ENCODE results near the gene NABP2. TPM values are rescaled to one million over a fixed set of nuclear protein-coding genes. Genes with fewer than 3 reads are reported as not detected.

Gene NABP2
- total and polyA plus RNA-seq, 7 donors = 27.1 to 65.7 (median 31.0) TPM

DNA sequence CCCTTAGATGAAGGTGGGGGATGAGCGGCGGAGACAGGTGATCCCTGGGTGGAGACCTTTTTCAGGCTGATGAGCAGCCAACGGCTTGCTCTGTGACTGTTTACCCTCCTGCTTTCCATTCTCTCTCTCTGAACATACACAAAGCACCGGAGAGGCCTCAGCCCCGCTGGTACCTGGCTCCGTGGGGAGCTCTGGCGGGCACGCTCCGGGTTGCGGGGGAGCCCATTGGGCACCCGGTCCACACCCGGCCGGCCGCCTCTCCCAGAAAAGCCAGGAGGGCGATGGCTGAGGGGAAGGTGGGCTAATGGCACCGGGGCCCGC, 35.4 kb upstream of the NABP2 start:
- intact Hi-C loops (cut with DNase I) = loop anchor here (1.0 to 5.0 kb wide), 5 partner anchors 28 to 68 kb away; partner anchors contain the start of genes MYL6B (in 1 of the 2), NABP2 (in 1 of the 2) and RNF41 (in 1 of the 2)
- DNase-seq = no peak
- Histone ChIP-seq H3K4me3 (peak overlapping the region; percentile 83), H3K27me3 (ENCODE audit: insufficient read depth in 3 of 3, low read length in 2 of 3) (no peaks in the 10 kb centered on the region), H3K9me3 (no peaks in the 10 kb centered on the region), H3K4me1 (peaks cover 18% of the 10 kb centered on the region), H3K27ac (peak overlapping the region; percentile 80), H3K36me3 (ENCODE audit: insufficient read depth in 1 of 2, low read depth in 1 of 2) (peaks cover 15 to 44% of the 10 kb centered on the region in 2 donors)
- TF ChIP-seq CTCF (IDR thresholded peaks at IDR 0.05) = no peak
- 0 to 2% (median 1%) methylated on average over 8 to 17 of the region's 17 CpGs for WGBS, 3 donors
- peak in 2 of 4 donors; percentile 1 to 3 for ATAC-seq

DNA sequence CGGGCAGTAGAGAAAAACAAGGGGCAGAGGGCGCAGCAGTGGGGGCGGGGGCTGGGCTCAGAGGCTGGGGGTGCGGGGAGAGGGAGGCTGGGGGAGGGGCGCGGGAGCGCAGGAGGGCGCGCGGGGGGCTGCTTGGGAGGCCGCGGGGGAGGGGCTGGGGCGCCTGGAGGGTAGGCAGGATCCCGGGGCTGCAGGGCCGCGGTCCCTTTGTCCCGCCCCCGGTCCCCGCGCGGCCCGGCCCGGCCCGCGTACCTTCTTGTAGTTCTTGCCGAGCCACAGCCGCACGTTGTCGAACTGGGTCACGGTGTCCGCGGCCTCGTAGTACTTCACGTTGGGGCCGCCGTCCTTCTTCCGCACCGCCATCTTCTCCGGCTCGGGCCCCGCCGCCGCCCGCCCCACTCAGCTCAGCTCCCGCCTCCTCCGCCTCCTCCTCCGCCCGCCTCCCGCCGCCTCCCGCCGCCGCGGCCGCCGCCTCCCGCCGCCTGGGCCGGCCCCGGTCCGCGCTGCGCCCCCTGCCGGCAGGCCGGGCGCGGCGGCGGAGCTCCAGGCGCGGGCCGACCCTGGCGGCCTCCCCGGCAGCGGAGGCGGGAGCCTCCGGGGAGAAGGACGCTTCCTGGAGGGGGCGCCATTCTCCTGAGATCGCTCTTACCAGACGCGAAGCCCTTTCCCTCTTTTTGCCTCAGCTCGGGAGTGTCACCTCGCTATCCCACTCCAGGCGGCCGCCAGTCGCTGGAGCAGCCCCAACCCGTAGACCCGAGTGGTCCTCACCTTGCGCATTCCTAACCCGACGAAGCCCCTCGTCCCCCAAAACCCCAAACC, 34.8 kb upstream of the NABP2 start, which contains the start of gene SMARCC2:
Gene SMARCC2 (minus strand): TSS at position 385 of the 819 bp plus-strand sequence. CDS start 22 bp downstream, at position 363.
- intact Hi-C loops (cut with DNase I) = loop anchor here (2.0 to 5.0 kb wide), 4 partner anchors 29 to 69 kb away; partner anchors contain the start of genes MYL6B (in 1 of the 2), NABP2 (in 1 of the 2) and RNF41 (in 1 of the 2)
- Histone ChIP-seq H3K36me3 (ENCODE audit: insufficient read depth in 1 of 2, low read depth in 1 of 2) (peaks cover 11 to 39% of the 10 kb centered on the region in 2 donors), H3K9me3 (no peaks in the 10 kb centered on the region), H3K4me1 (peaks cover 18% of the 10 kb centered on the region), H3K27ac (peak within 1 kb of the TSS; percentile 91), H3K4me3 (peak within 1 kb of the TSS; percentile 83), H3K27me3 (ENCODE audit: insufficient read depth in 3 of 3, low read length in 2 of 3) (no peaks in the 10 kb centered on the region)
- ATAC-seq (peak; percentile 87 to 91 (median 90)), DNase-seq (peak; percentile 88 to 95)
- peak; percentile 83 for TF ChIP-seq CTCF (IDR thresholded peaks at IDR 0.05)
- 0 to 1% (median 1%) methylated on average over 51 to 91 of the region's 93 CpGs for WGBS, 3 donors

DNA sequence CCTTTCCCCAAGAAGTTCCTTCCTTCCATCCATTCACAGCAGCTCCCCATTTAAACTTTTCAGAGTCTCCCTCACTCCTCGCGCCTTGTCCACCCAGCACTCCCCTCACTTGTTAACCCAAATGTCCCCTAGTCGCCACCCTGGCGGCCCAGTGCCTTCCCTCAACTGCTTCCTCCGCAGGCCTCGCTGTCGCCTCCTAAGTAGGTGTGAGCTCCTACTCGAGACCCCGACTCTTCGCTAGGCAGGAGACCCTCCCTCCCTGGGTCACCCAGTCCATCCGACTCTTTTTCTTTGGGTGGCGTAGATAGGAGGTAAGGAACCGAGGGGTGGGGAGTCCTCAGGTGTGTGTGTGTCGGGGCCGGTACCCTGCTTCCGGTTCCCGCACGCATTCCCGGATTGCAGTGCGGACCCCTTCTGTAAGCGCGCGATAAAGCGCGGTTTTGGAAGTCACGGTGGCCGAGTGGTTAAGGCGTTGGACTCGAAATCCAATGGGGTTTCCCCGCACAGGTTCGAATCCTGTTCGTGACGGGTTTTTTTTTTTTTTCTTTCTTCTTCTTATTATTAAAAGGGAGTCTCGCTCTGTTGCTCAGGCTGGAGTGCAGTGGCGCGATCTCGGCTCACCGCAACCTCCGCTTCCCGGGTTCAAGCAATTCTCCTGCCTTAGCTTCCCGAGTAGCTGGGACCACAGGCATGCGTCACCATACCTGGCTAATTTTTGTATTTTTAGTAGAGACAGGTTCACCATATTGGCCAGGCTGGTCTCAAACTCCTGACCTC, 34.0 kb upstream of the NABP2 start:
- intact Hi-C loops (cut with DNase I) = loop anchor here (2.0 to 5.0 kb wide), 6 partner anchors 29 to 277 kb away; partner anchors contain the start of genes ANKRD52 (in 1 of the 2), MYL6B (in 1 of the 2), NABP2 (in 1 of the 2) and RNF41 (in 1 of the 2)
- no peaks in the 10 kb centered on the region for H3K9me3 ChIP-seq
- 4 to 6% (median 5%) methylated on average over 42 of the region's 42 CpGs for WGBS, 3 donors
- TF ChIP-seq CTCF (IDR thresholded peaks at IDR 0.05) = no peak
- no peaks in the 10 kb centered on the region for H3K27me3 ChIP-seq (ENCODE audit: insufficient read depth in 3 of 3, low read length in 2 of 3)
- H3K4me1 ChIP-seq = peaks cover 18% of the 10 kb centered on the region
- ATAC-seq = peak; percentile 58 to 74 (median 68)
- peak overlapping the region; percentile 91 for H3K27ac ChIP-seq
- H3K36me3 ChIP-seq (ENCODE audit: insufficient read depth in 1 of 2, low read depth in 1 of 2) = peaks cover 5 to 31% of the 10 kb centered on the region in 2 donors
- DNase-seq = peak; percentile 78 to 88
- peak overlapping the region; percentile 83 for H3K4me3 ChIP-seq

DNA sequence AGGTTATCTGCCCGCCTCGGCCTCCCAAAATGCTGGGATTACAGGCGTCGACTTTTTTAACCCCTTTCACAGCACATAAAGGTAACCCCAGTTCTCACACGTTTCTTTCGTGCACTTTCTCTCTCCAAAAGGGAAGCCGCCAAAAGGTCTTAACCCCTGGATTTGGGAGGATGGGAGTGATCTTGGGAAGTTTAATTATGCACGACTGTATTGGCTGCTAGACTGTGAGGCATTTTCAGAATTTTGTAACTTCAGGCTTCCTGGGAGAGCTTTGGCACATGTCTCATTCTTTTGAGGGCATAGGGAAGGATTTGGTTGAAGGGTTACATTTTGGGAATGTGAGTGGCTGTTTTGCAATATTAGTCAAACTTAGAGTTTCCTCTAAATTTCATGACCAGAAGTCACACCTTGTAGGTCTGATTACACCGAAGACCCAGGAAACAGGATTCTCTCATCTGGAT, 33.4 kb upstream of the NABP2 start:
- intact Hi-C loops (cut with DNase I) = loop anchor here (5.0 kb wide), 2 partner anchors 67 to 277 kb away; partner anchors contain the start of genes ANKRD52 (in 1 of the 2) and SPRYD4 (in 1 of the 2)
- Histone ChIP-seq H3K4me3 (peak overlapping the region; percentile 83), H3K27ac (peak overlapping the region; percentile 91), H3K9me3 (no peaks in the 10 kb centered on the region), H3K27me3 (ENCODE audit: insufficient read depth in 3 of 3, low read length in 2 of 3) (no peaks in the 10 kb centered on the region), H3K4me1 (peaks cover 18% of the 10 kb centered on the region), H3K36me3 (ENCODE audit: insufficient read depth in 1 of 2, low read depth in 1 of 2) (peaks cover 5 to 25% of the 10 kb centered on the region in 2 donors)
- ATAC-seq = no peak
- WGBS, 3 donors = 33 to 38% (median 34%) methylated on average over 9 of the region's 9 CpGs
- TF ChIP-seq CTCF (IDR thresholded peaks at IDR 0.05) = no peak
- no peak for DNase-seq

Data from psoas muscle (tissue), 8 donors.